ENCODE data around the gene RPN2. TPM values are rescaled to one million over a fixed set of nuclear protein-coding genes. Genes with fewer than 3 reads are reported as not detected.

Gene RPN2
- polyA plus RNA-seq, 1 of the 3 experiments (the other 2 are of a cell fraction) = 420 TPM

- Histone ChIP-seq H3K4me1 (ENCODE audit: control insufficient read depth in 1 of 2, insufficient read depth in 2 of 2, low read depth in 1 of 2, low read length in 1 of 2) (peaks cover 0 to 27% of the 10 kb centered on the region in 2 experiments; a peak in 1 of 4 replicates), H3K4me2 (no peak overlapping the region), H3K9me2 (no peaks in the 10 kb centered on the region), H3K27me3 (ENCODE audit: insufficient read depth) (no peaks in the 10 kb centered on the region), H3K9ac (no peak overlapping the region), H3K79me2 (ENCODE audit: insufficient read depth) (no peaks in the 10 kb centered on the region), H3F3A (replicated peaks; ENCODE audit: insufficient read depth) (no peaks in the 10 kb centered on the region), H3K9me3 (no peaks in the 10 kb centered on the region), H3K27ac (ENCODE audit: low read depth in 2 of 2, low read length in 1 of 2) (no peak overlapping the region), H2AFZ (ENCODE audit: low read depth) (no peak overlapping the region; the same call in 1 of the 2 replicates), H4K20me1 (ENCODE audit: insufficient read depth) (no peaks in the 10 kb centered on the region), H3K36me3 (replicated peaks in 1 of 2; ENCODE audit: control insufficient read depth in 1 of 2, insufficient read depth in 2 of 2, low read length in 1 of 2) (no peaks in the 10 kb centered on the region), H3K4me3 (ENCODE audit: low read depth in 2 of 2, low read length in 1 of 2) (no peak overlapping the region)
- WGBS (ENCODE audit: low lambda C conversion rate) = 89% methylated on average over 8 of the region's 9 CpGs
- POLR2A ChIA-PET = no interaction called here
- no peak for DNase-seq
- no peak for TF ChIP-seq TCF12 (IDR thresholded peaks at IDR 0.05)
- CTCF ChIA-PET = interaction anchor here (1.0 kb wide), 1 partner anchor 13 kb away, joined by 4 read pairs; no protein-coding TSS in a partner anchor
Observed at GRCh38 chr20:37283530-37284195, 104.5 kb downstream of the RPN2 start.

- Histone ChIP-seq H3K4me1 (ENCODE audit: control insufficient read depth in 1 of 2, insufficient read depth in 2 of 2, low read depth in 1 of 2, low read length in 1 of 2) (peaks cover 0 to 26% of the 10 kb centered on the region in 2 experiments; a peak in 1 of 4 replicates), H3K9ac (no peak overlapping the region), H3K27me3 (ENCODE audit: insufficient read depth) (no peaks in the 10 kb centered on the region), H4K20me1 (ENCODE audit: insufficient read depth) (no peaks in the 10 kb centered on the region), H3K27ac (ENCODE audit: low read depth in 2 of 2, low read length in 1 of 2) (no peak overlapping the region), H3K4me3 (ENCODE audit: low read depth in 2 of 2, low read length in 1 of 2) (no peak overlapping the region), H3K4me2 (no peak overlapping the region), H3K36me3 (replicated peaks in 1 of 2; ENCODE audit: control insufficient read depth in 1 of 2, insufficient read depth in 2 of 2, low read length in 1 of 2) (no peaks in the 10 kb centered on the region), H3K79me2 (ENCODE audit: insufficient read depth) (peaks cover 7% of the 10 kb centered on the region), H3K9me2 (no peaks in the 10 kb centered on the region), H3F3A (replicated peaks; ENCODE audit: insufficient read depth) (no peaks in the 10 kb centered on the region), H2AFZ (ENCODE audit: low read depth) (no peak overlapping the region), H3K9me3 (no peaks in the 10 kb centered on the region)
- TF ChIP-seq NFIC (IDR thresholded peaks at IDR 0.05; ENCODE audit: borderline replicate concordance) (no peak), CTCF (IDR thresholded peaks at IDR 0.05) (no peak), RFX5 (IDR thresholded peaks at IDR 0.05; ENCODE audit: low read length) (no peak), PBX3 (IDR thresholded peaks at IDR 0.05) (no peak), MAX (IDR thresholded peaks at IDR 0.05; ENCODE audit: low read depth) (no peak), YY1 (IDR thresholded peaks at IDR 0.05; ENCODE audit: low read depth) (no peak)
- CTCF ChIA-PET = interaction anchor here (8.6 kb wide), 1 partner anchor 8 kb away, joined by 32 read pairs; no protein-coding TSS in a partner anchor
- DNase-seq = no peak
- 86% methylated on average over 6 of the region's 6 CpGs for WGBS (ENCODE audit: low lambda C conversion rate)
- POLR2A ChIA-PET = no interaction called here
Observed at GRCh38 chr20:37284691-37285161, 105.6 kb downstream of the RPN2 start.
